ENCODE measurements around the gene FCMR. TPM values are rescaled to one million over a fixed set of nuclear protein-coding genes. Genes with fewer than 3 reads are reported as not detected.

The FCMR gene
- total RNA-seq, 1 donor from 2014 or later: 3.3 TPM

DNA sequence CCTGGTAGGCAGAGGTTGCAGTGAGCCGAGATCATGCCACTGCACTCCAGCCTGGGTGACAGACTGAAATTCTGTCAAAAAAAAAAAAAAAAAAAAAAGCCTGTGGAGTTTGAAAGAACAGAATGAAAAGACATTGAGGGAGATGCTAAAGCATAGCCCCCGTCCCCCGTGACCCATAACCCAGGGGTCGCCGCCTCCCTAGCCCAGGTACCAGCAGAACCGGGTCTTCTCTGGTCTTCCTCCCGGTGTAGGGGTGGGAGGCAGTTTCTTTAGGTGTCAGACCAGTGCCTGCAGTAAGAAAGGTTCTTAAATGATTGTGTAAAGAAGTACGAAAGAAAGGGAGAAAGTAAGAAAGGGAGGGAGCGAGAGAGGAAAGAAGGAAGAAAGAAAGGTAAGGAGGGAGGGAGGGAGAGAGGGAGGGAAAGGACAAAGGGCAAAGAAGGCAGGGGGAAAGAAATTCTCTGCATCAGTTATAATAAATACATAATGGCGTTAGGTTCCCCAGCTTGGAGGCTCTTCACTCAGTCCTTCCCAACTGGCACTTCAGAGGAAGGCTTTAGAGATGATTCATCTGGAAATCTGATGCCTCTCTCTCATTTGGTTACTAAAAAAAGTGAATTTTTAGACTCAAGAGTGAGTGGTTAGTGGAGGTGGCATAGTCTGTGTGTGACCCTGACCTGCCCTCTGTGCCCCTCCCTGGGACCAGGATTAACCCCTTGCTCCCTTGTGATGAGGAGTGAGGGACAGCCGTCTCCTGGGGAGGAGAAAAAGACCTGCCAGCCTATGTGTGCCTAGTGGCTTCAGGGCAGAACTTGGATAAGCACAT, 23.4 kb downstream of the FCMR start:
- Histone ChIP-seq H3K4me1 (peaks cover 5% of the 10 kb centered on the region), H3K36me3 (no peaks in the 10 kb centered on the region), H3K27ac (replicated peaks) (no peak overlapping the region), H3K27me3 (ENCODE audit: low read depth) (peaks cover 11% of the 10 kb centered on the region), H3K9me3 (replicated peaks) (no peaks in the 10 kb centered on the region), H3K4me3 (no peak overlapping the region)
- intact Hi-C loops (cut with micrococcal nuclease): no loop called here
- TF ChIP-seq, protein P1, sequence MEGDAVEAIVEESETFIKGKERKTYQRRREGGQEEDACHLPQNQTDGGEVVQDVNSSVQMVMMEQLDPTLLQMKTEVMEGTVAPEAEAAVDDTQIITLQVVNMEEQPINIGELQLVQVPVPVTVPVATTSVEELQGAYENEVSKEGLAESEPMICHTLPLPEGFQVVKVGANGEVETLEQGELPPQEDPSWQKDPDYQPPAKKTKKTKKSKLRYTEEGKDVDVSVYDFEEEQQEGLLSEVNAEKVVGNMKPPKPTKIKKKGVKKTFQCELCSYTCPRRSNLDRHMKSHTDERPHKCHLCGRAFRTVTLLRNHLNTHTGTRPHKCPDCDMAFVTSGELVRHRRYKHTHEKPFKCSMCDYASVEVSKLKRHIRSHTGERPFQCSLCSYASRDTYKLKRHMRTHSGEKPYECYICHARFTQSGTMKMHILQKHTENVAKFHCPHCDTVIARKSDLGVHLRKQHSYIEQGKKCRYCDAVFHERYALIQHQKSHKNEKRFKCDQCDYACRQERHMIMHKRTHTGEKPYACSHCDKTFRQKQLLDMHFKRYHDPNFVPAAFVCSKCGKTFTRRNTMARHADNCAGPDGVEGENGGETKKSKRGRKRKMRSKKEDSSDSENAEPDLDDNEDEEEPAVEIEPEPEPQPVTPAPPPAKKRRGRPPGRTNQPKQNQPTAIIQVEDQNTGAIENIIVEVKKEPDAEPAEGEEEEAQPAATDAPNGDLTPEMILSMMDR (IDR thresholded peaks at IDR 0.05; ENCODE audit: borderline replicate concordance): no peak
- no peak for DNase-seq

DNA sequence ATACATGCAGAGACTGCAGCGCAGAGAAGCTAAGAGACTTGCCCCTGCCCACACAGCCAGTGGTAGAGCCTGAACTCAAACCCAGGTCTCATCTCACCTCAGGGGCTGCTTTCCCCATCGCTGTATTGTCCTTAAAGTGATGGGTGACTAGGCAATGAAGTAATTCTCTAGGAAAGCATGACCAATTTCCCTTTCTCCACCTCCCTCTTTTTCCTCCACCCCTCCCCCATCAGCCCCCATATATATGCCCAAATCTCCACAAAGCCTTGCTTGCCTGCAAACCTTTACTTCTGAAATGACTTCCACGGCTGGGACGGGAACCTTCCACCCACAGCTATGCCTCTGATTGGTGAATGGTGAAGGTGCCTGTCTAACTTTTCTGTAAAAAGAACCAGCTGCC, 24.6 kb downstream of the FCMR start, which contains the start of gene IL24:
TSS of gene IL24 (plus strand) at position 269 of the 400 bp plus-strand sequence. CDS start 390 bp downstream, outside the sequence.
- Histone ChIP-seq H3K36me3 (no peaks in the 10 kb centered on the region), H3K27ac (replicated peaks) (no peak within 1 kb of the TSS), H3K4me1 (no peaks in the 10 kb centered on the region), H3K9me3 (replicated peaks) (no peaks in the 10 kb centered on the region), H3K4me3 (no peak within 1 kb of the TSS), H3K27me3 (ENCODE audit: low read depth) (peaks cover 21% of the 10 kb centered on the region)
- DNase-seq: no peak
- intact Hi-C loops (cut with micrococcal nuclease): no loop called here
- TF ChIP-seq, protein P1 (IDR thresholded peaks at IDR 0.05; ENCODE audit: borderline replicate concordance): no peak

DNA sequence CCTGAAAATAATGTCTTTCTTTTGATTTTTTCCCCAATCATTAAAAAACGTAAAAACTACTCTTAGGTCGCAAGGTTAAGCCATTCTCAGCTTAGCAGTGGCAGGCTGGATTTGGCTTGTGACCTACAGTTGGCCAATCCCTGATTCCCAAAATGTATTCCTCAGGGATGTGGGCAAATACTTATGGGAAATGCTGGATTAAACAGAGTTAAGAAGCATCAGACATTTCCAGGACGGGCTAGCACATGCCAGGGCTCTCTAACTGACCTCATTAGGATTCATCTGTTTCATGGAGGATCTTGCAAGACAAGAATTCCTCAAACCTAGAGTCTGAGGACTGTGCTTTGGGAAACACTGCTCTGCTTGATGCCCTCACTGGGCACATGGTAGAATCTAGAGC, 25.5 kb downstream of the FCMR start:
- DNase-seq: no peak
- Histone ChIP-seq H3K27ac (replicated peaks) (no peak overlapping the region), H3K4me1 (no peaks in the 10 kb centered on the region), H3K9me3 (replicated peaks) (no peaks in the 10 kb centered on the region), H3K4me3 (no peak overlapping the region), H3K36me3 (no peaks in the 10 kb centered on the region), H3K27me3 (ENCODE audit: low read depth) (peaks cover 27% of the 10 kb centered on the region)
- TF ChIP-seq, protein P1 (IDR thresholded peaks at IDR 0.05; ENCODE audit: borderline replicate concordance): no peak
- intact Hi-C loops (cut with micrococcal nuclease): no loop called here

DNA sequence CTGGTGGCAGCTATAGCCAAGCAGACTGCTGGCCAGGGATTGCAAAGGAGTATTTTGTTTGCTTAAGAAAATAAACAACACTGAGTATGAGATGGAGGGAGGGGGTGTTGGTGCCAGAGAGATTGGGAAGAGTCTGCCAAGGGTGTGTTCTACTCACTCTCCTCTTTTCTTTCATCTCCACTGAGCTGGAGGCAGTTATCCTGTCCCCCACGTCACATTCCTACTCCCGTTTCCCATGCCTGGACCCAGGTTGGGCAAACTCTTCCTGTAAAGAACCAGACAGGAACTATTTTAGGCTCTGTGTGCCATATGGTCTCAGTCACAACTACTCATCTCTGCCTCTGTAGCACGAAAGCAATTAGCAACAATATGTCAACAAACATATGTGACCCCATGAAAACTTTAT, 25.9 kb downstream of the FCMR start:
- Histone ChIP-seq H3K4me3 (no peak overlapping the region), H3K4me1 (peaks cover 4% of the 10 kb centered on the region), H3K27ac (replicated peaks) (no peak overlapping the region), H3K36me3 (no peaks in the 10 kb centered on the region), H3K27me3 (ENCODE audit: low read depth) (peaks cover 27% of the 10 kb centered on the region), H3K9me3 (replicated peaks) (no peaks in the 10 kb centered on the region)
- intact Hi-C loops (cut with micrococcal nuclease): no loop called here
- TF ChIP-seq, protein P1 (IDR thresholded peaks at IDR 0.05; ENCODE audit: borderline replicate concordance): no peak
- no peak for DNase-seq

DNA sequence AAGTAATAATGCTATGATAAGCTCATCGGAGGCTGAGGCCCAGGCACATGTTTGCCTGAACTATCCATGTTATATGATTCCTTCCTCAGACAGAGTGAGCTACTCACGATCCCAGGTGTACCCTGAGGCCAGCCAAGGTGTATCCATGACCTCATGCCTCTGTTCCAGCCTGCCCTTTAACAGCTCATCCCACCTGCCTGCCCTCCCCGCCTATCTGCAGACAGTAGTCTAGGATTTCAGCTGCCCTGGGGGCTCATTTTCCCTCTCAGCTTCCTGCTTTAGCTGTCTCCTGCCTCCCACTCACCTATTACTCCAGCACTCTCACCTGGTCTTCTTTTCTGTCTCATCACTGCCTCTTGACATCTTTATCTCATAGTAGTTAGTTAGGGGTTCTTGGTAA, 26.4 kb downstream of the FCMR start:
- no peak overlapping the region for H3K27ac ChIP-seq (replicated peaks)
- H3K4me3 ChIP-seq: no peak overlapping the region
- H3K36me3 ChIP-seq: no peaks in the 10 kb centered on the region
- no peak for DNase-seq
- H3K4me1 ChIP-seq: peaks cover 9% of the 10 kb centered on the region
- no peaks in the 10 kb centered on the region for H3K9me3 ChIP-seq (replicated peaks)
- TF ChIP-seq, protein P1 (IDR thresholded peaks at IDR 0.05; ENCODE audit: borderline replicate concordance): no peak
- H3K27me3 ChIP-seq (ENCODE audit: low read depth): peaks cover 27% of the 10 kb centered on the region
- intact Hi-C loops (cut with micrococcal nuclease): no loop called here
